ENCODE results near the gene CYP11A1. TPM values are rescaled to one million over a fixed set of nuclear protein-coding genes. Genes with fewer than 3 reads are reported as not detected.

The CYP11A1 gene
- total RNA-seq, 1 donor from 2014 or later: 0.43 TPM

DNA sequence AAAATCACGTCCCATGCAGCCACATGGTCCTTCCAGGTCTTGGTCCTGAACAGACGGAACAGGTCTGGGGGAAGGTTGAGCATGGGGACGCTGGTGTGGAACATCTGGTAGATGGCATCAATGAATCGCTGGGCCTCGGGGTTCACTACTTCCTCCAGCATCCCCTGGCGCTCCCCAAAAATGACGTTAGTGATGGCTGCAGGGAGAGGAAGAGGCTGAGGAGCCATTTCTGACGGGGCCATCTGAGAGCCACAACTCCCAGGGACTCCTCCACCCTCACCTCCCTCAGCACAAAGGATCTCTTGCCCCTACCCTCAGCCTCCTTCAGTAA is 23.7 kb downstream of the CYP11A1 start:
- Histone ChIP-seq H3K36me3 (ENCODE audit: insufficient read depth, low read length) (no peaks in the 10 kb centered on the region), H3K4me3 (ENCODE audit: insufficient read depth, low read depth, low read length) (no peak overlapping the region), H4K20me1 (ENCODE audit: insufficient read depth, low read length) (no peaks in the 10 kb centered on the region), H3K79me2 (ENCODE audit: insufficient read depth, low read length) (no peaks in the 10 kb centered on the region), H3K27me3 (ENCODE audit: insufficient read depth, low read length) (no peaks in the 10 kb centered on the region), H2AFZ (ENCODE audit: low read depth, low read length) (no peak overlapping the region), H3K9me3 (ENCODE audit: insufficient read depth, low read depth, low read length) (no peaks in the 10 kb centered on the region), H3K27ac (ENCODE audit: low read depth, low read length) (no peak overlapping the region), H3K4me2 (ENCODE audit: low read length) (no peak overlapping the region), H3K9ac (ENCODE audit: low read length) (no peak overlapping the region), H3K4me1 (ENCODE audit: insufficient read depth, low read length) (peaks cover 20% of the 10 kb centered on the region)
- Mint-ChIP-seq H3K27me3 (ENCODE audit: low read depth, unreplicated experiment) (peaks cover 16% of the 10 kb centered on the region), H3K9me3 (ENCODE audit: unreplicated experiment) (peaks cover 3% of the 10 kb centered on the region), H3K27ac (ENCODE audit: unreplicated experiment) (no peak overlapping the region), H3K36me3 (ENCODE audit: low read depth, unreplicated experiment) (no peaks in the 10 kb centered on the region), H3K4me3 (ENCODE audit: unreplicated experiment) (no peak overlapping the region), H3K4me1 (ENCODE audit: low read depth, unreplicated experiment) (peaks cover 15% of the 10 kb centered on the region)
- DNase-seq (ENCODE audit: low read depth): no peak
- FAIRE-seq: no peak
- TF ChIP-seq, protein P1, sequence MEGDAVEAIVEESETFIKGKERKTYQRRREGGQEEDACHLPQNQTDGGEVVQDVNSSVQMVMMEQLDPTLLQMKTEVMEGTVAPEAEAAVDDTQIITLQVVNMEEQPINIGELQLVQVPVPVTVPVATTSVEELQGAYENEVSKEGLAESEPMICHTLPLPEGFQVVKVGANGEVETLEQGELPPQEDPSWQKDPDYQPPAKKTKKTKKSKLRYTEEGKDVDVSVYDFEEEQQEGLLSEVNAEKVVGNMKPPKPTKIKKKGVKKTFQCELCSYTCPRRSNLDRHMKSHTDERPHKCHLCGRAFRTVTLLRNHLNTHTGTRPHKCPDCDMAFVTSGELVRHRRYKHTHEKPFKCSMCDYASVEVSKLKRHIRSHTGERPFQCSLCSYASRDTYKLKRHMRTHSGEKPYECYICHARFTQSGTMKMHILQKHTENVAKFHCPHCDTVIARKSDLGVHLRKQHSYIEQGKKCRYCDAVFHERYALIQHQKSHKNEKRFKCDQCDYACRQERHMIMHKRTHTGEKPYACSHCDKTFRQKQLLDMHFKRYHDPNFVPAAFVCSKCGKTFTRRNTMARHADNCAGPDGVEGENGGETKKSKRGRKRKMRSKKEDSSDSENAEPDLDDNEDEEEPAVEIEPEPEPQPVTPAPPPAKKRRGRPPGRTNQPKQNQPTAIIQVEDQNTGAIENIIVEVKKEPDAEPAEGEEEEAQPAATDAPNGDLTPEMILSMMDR (IDR thresholded peaks at IDR 0.05; ENCODE audit: insufficient read depth, low read depth, low read length): no peak

DNA sequence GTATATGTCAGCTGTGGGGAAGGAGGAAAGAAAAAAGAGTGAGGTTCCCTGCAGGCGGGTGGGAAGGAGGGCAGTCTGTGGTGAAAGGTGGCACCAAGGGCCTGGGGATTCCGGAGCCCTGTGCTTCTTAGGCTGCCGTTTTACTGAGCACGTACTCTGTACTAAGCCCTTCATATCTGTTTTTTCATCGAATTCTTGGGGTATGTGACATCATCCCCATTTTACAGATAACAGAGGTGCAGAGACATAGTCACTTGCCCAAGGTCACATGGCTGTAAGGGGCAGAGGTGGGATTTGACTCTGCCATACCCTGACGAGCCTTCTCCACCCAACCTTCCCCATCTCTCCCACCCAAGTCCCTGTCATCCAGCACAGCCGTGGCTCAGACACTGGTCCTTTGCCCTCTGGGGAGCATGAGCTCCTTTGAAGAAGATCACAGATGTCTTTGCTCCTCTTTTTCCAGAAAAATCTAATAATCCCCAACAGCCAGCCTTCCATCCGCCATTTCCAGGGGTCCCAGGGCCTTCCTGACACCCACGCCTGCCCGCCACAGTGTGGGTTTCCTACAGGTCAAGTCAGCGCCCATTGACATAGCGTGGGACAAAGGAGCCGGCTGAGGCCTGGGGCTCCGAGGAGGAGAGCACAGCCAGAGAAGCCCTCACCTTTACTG is 24.2 kb downstream of the CYP11A1 start:
- FAIRE-seq (no peak), DNase-seq (ENCODE audit: low read depth) (no peak)
- Mint-ChIP-seq H3K4me1 (ENCODE audit: low read depth, unreplicated experiment) (peaks cover 15% of the 10 kb centered on the region), H3K27me3 (ENCODE audit: low read depth, unreplicated experiment) (peaks cover 18% of the 10 kb centered on the region), H3K36me3 (ENCODE audit: low read depth, unreplicated experiment) (no peaks in the 10 kb centered on the region), H3K27ac (ENCODE audit: unreplicated experiment) (peak overlapping the region; percentile 7), H3K9me3 (ENCODE audit: unreplicated experiment) (peaks cover 6% of the 10 kb centered on the region), H3K4me3 (ENCODE audit: unreplicated experiment) (no peak overlapping the region)
- Histone ChIP-seq H3K9me3 (ENCODE audit: insufficient read depth, low read depth, low read length) (no peaks in the 10 kb centered on the region), H3K4me2 (ENCODE audit: low read length) (no peak overlapping the region), H3K79me2 (ENCODE audit: insufficient read depth, low read length) (no peaks in the 10 kb centered on the region), H3K27ac (ENCODE audit: low read depth, low read length) (no peak overlapping the region), H2AFZ (ENCODE audit: low read depth, low read length) (no peak overlapping the region), H3K4me3 (ENCODE audit: insufficient read depth, low read depth, low read length) (no peak overlapping the region), H4K20me1 (ENCODE audit: insufficient read depth, low read length) (no peaks in the 10 kb centered on the region), H3K36me3 (ENCODE audit: insufficient read depth, low read length) (no peaks in the 10 kb centered on the region), H3K9ac (ENCODE audit: low read length) (no peak overlapping the region), H3K27me3 (ENCODE audit: insufficient read depth, low read length) (no peaks in the 10 kb centered on the region), H3K4me1 (ENCODE audit: insufficient read depth, low read length) (peaks cover 20% of the 10 kb centered on the region)
- no peak for TF ChIP-seq EZH2 (IDR thresholded peaks at IDR 0.05; ENCODE audit: insufficient read depth, low read length)
- TF ChIP-seq, protein P1 (IDR thresholded peaks at IDR 0.05; ENCODE audit: insufficient read depth, low read depth, low read length): no peak

DNA sequence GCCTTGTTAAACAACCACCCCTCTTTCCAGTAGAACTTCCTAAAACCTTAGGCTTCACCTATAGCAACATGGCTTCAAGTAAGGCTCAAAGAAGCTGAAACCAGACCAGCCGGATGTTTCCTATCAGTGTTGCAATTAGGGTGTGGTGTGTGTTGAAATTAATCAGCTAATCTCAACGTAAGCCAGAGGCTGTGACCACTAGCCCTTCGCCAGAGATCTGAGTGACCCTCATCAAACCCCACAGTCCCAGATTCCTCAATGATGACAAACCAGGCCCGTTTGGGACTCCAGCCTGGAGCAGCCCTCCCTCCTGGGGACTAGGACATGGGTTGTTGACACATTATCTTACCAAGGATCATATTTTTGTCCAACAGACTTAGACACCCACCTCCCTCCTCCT is 27.3 kb downstream of the CYP11A1 start:
- FAIRE-seq (peak; percentile 47), DNase-seq (ENCODE audit: low read depth) (no peak)
- no peaks in the 10 kb centered on the region for H3K9me3 ChIP-seq (ENCODE audit: insufficient read depth, low read depth, low read length)
- H3K9ac ChIP-seq (ENCODE audit: low read length): no peak overlapping the region
- H3K4me1 Mint-ChIP-seq (ENCODE audit: low read depth, unreplicated experiment): peaks cover 11% of the 10 kb centered on the region
- no peak for TF ChIP-seq EZH2 (IDR thresholded peaks at IDR 0.05; ENCODE audit: insufficient read depth, low read length)
- TF ChIP-seq, protein P1 (IDR thresholded peaks at IDR 0.05; ENCODE audit: insufficient read depth, low read depth, low read length): no peak
- H3K4me1 ChIP-seq (ENCODE audit: insufficient read depth, low read length): peaks cover 19% of the 10 kb centered on the region
- H3K27ac Mint-ChIP-seq (ENCODE audit: unreplicated experiment): no peak overlapping the region
- H4K20me1 ChIP-seq (ENCODE audit: insufficient read depth, low read length): no peaks in the 10 kb centered on the region
- H3K36me3 Mint-ChIP-seq (ENCODE audit: low read depth, unreplicated experiment): no peaks in the 10 kb centered on the region
- H3K9me3 Mint-ChIP-seq (ENCODE audit: unreplicated experiment): peaks cover 6% of the 10 kb centered on the region
- H3K4me3 Mint-ChIP-seq (ENCODE audit: unreplicated experiment): no peak overlapping the region
- no peaks in the 10 kb centered on the region for H3K79me2 ChIP-seq (ENCODE audit: insufficient read depth, low read length)
- peaks cover 22% of the 10 kb centered on the region for H3K27me3 Mint-ChIP-seq (ENCODE audit: low read depth, unreplicated experiment)
- no peak overlapping the region for H3K27ac ChIP-seq (ENCODE audit: low read depth, low read length)
- H3K36me3 ChIP-seq (ENCODE audit: insufficient read depth, low read length): no peaks in the 10 kb centered on the region
- no peak overlapping the region for H2AFZ ChIP-seq (ENCODE audit: low read depth, low read length)
- H3K27me3 ChIP-seq (ENCODE audit: insufficient read depth, low read length): no peaks in the 10 kb centered on the region
- no peak overlapping the region for H3K4me2 ChIP-seq (ENCODE audit: low read length)
- H3K4me3 ChIP-seq (ENCODE audit: insufficient read depth, low read depth, low read length): no peak overlapping the region
